Measurements from ENCODE around the gene RNF43. TPM values are rescaled to one million over a fixed set of nuclear protein-coding genes. Genes with fewer than 3 reads are reported as not detected.

Gene RNF43
- total and polyA plus RNA-seq, 4 donors: 4.1 to 8.4 (median 5.1) TPM

DNA sequence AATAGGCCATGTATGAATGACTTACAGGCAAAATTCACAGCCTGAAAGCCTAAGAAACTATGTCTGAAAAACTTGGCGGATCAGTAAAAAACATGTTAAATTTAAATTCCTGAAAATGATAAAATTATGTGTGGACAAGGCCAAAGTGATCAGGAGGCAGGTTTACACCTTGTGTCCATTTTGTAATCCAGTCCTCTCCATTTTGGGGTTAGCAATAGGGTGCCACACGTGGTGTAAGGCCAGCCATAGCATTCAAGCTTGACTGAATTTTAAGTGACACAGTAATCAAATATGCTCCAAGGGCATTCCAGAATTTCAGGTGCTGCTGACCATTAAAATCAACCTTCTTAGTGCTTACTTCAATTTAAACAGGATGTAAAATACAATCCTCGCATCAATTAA, 2.7 kb downstream of the RNF43 start:
- 68% methylated on average over 3 of the region's 3 CpGs for WGBS
- TF ChIP-seq YY1 (IDR thresholded peaks at IDR 0.05) (no peak), GABPA (IDR thresholded peaks at IDR 0.05 in 1 of 2, conservative IDR thresholded peaks at IDR 0.05 in 1 of 2) (no peak), HNF4A (conservative IDR thresholded peaks at IDR 0.05) (no peak), RXRA (IDR thresholded peaks at IDR 0.05) (no peak), FOXA1 (IDR thresholded peaks at IDR 0.05) (no peak), JUND (IDR thresholded peaks at IDR 0.05) (no peak), TAF1 (conservative IDR thresholded peaks at IDR 0.05) (no peak), HNF4G (IDR thresholded peaks at IDR 0.05) (no peak), FOXA2 (IDR thresholded peaks at IDR 0.05) (no peak)
- TF ChIP-seq, protein P1, sequence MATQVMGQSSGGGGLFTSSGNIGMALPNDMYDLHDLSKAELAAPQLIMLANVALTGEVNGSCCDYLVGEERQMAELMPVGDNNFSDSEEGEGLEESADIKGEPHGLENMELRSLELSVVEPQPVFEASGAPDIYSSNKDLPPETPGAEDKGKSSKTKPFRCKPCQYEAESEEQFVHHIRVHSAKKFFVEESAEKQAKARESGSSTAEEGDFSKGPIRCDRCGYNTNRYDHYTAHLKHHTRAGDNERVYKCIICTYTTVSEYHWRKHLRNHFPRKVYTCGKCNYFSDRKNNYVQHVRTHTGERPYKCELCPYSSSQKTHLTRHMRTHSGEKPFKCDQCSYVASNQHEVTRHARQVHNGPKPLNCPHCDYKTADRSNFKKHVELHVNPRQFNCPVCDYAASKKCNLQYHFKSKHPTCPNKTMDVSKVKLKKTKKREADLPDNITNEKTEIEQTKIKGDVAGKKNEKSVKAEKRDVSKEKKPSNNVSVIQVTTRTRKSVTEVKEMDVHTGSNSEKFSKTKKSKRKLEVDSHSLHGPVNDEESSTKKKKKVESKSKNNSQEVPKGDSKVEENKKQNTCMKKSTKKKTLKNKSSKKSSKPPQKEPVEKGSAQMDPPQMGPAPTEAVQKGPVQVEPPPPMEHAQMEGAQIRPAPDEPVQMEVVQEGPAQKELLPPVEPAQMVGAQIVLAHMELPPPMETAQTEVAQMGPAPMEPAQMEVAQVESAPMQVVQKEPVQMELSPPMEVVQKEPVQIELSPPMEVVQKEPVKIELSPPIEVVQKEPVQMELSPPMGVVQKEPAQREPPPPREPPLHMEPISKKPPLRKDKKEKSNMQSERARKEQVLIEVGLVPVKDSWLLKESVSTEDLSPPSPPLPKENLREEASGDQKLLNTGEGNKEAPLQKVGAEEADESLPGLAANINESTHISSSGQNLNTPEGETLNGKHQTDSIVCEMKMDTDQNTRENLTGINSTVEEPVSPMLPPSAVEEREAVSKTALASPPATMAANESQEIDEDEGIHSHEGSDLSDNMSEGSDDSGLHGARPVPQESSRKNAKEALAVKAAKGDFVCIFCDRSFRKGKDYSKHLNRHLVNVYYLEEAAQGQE (IDR thresholded peaks at IDR 0.05): no peak
- TF ChIP-seq, protein P2, sequence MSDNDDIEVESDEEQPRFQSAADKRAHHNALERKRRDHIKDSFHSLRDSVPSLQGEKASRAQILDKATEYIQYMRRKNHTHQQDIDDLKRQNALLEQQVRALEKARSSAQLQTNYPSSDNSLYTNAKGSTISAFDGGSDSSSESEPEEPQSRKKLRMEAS (IDR thresholded peaks at IDR 0.05): no peak
- Histone ChIP-seq H3K9me3 (ENCODE audit: control insufficient read depth in 4 of 4, low read length in 3 of 4) (no peaks in the 10 kb centered on the region), H3K9ac (ENCODE audit: low read depth in 1 of 2, low read length in 2 of 2) (peak overlapping the region in 1 of 2 donors; percentile 41), H3K4me3 (ENCODE audit: low read depth in 1 of 3, low read length in 3 of 3) (peak overlapping the region in 2 of 3 donors; percentile 15 to 20), H3K27me3 (ENCODE audit: control insufficient read depth in 4 of 4, insufficient read depth in 4 of 4, low read length in 3 of 4) (no peaks in the 10 kb centered on the region), H3K27ac (ENCODE audit: low read depth in 1 of 2, low read length in 2 of 2) (no peak overlapping the region), H3K36me3 (ENCODE audit: control insufficient read depth in 4 of 4, insufficient read depth in 3 of 4, low read depth in 1 of 4, low read length in 3 of 4) (no peaks in the 10 kb centered on the region), H3K4me1 (ENCODE audit: control insufficient read depth in 4 of 4, insufficient read depth in 4 of 4, low read length in 3 of 4) (peaks cover 0 to 43% (median 31%) of the 10 kb centered on the region in 4 donors)
- no peak for DNase-seq (ENCODE audit: low spot score)

DNA sequence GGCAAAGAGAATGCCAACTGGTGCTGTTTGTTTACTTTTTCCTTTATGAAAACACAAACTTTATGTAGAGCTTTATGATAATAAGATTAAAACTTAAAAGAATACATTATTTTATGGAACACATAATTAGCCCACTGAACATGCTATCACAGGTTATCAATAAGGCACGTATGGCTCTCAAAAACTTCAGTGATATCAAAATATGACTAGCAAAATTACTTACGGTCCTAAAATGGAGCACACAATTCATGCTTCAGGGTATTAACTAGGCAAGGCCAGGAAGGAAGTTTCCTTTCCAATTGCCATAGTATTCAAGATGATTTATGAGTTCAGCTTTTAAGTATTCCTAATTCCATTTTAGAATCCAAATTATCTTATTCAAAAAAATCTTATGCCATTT, 3.6 kb downstream of the RNF43 start:
- no peaks in the 10 kb centered on the region for H3K27me3 ChIP-seq (ENCODE audit: control insufficient read depth in 4 of 4, insufficient read depth in 4 of 4, low read length in 3 of 4)
- no peak overlapping the region for H3K4me3 ChIP-seq (ENCODE audit: low read depth in 1 of 3, low read length in 3 of 3)
- TF ChIP-seq, protein P3, sequence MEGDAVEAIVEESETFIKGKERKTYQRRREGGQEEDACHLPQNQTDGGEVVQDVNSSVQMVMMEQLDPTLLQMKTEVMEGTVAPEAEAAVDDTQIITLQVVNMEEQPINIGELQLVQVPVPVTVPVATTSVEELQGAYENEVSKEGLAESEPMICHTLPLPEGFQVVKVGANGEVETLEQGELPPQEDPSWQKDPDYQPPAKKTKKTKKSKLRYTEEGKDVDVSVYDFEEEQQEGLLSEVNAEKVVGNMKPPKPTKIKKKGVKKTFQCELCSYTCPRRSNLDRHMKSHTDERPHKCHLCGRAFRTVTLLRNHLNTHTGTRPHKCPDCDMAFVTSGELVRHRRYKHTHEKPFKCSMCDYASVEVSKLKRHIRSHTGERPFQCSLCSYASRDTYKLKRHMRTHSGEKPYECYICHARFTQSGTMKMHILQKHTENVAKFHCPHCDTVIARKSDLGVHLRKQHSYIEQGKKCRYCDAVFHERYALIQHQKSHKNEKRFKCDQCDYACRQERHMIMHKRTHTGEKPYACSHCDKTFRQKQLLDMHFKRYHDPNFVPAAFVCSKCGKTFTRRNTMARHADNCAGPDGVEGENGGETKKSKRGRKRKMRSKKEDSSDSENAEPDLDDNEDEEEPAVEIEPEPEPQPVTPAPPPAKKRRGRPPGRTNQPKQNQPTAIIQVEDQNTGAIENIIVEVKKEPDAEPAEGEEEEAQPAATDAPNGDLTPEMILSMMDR (IDR thresholded peaks at IDR 0.05; ENCODE audit: low read depth, low read length, missing input control): no peak
- TF ChIP-seq JUND (IDR thresholded peaks at IDR 0.05): no peak
- TF ChIP-seq, protein P1 (IDR thresholded peaks at IDR 0.05): no peak
- TF ChIP-seq, protein P4, sequence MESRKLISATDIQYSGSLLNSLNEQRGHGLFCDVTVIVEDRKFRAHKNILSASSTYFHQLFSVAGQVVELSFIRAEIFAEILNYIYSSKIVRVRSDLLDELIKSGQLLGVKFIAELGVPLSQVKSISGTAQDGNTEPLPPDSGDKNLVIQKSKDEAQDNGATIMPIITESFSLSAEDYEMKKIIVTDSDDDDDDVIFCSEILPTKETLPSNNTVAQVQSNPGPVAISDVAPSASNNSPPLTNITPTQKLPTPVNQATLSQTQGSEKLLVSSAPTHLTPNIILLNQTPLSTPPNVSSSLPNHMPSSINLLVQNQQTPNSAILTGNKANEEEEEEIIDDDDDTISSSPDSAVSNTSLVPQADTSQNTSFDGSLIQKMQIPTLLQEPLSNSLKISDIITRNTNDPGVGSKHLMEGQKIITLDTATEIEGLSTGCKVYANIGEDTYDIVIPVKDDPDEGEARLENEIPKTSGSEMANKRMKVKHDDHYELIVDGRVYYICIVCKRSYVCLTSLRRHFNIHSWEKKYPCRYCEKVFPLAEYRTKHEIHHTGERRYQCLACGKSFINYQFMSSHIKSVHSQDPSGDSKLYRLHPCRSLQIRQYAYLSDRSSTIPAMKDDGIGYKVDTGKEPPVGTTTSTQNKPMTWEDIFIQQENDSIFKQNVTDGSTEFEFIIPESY (IDR thresholded peaks at IDR 0.05): no peak
- no peak for TF ChIP-seq SP1 (IDR thresholded peaks at IDR 0.05)
- TF ChIP-seq NR2F2 (IDR thresholded peaks at IDR 0.05): no peak
- TF ChIP-seq FOXA2 (IDR thresholded peaks at IDR 0.05): no peak
- no peak for TF ChIP-seq FOXA1 (IDR thresholded peaks at IDR 0.05)
- TF ChIP-seq HNF4G (IDR thresholded peaks at IDR 0.05): no peak
- no peak for TF ChIP-seq HNF4A (conservative IDR thresholded peaks at IDR 0.05)
- TF ChIP-seq EGR1 (IDR thresholded peaks at IDR 0.05; ENCODE audit: low read depth in 2 of 2): no peak
- no peak for TF ChIP-seq RAD21 (IDR thresholded peaks at IDR 0.05)
- TF ChIP-seq, protein P2 (IDR thresholded peaks at IDR 0.05): no peak
- no peak for TF ChIP-seq YY1 (IDR thresholded peaks at IDR 0.05)
- TF ChIP-seq GABPA (IDR thresholded peaks at IDR 0.05 in 1 of 2, conservative IDR thresholded peaks at IDR 0.05 in 1 of 2): no peak
- TF ChIP-seq, protein P5, sequence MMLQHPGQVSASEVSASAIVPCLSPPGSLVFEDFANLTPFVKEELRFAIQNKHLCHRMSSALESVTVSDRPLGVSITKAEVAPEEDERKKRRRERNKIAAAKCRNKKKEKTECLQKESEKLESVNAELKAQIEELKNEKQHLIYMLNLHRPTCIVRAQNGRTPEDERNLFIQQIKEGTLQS (IDR thresholded peaks at IDR 0.05): no peak

More for the DNA sequence above, 3.6 kb downstream of the RNF43 start:
- no peaks in the 10 kb centered on the region for H3K36me3 ChIP-seq (ENCODE audit: control insufficient read depth in 4 of 4, insufficient read depth in 3 of 4, low read depth in 1 of 4, low read length in 3 of 4)
- 37% methylated on average over 2 of the region's 2 CpGs for WGBS
- H3K27ac ChIP-seq (ENCODE audit: low read depth in 1 of 2, low read length in 2 of 2): no peak overlapping the region
- no peaks in the 10 kb centered on the region for H3K9me3 ChIP-seq (ENCODE audit: control insufficient read depth in 4 of 4, low read length in 3 of 4)
- H3K4me1 ChIP-seq (ENCODE audit: control insufficient read depth in 4 of 4, insufficient read depth in 4 of 4, low read length in 3 of 4): peaks cover 0 to 51% (median 35%) of the 10 kb centered on the region in 4 donors
- no peak overlapping the region for H3K9ac ChIP-seq (ENCODE audit: low read depth in 1 of 2, low read length in 2 of 2)
- DNase-seq (ENCODE audit: low spot score): no peak
